ENCODE measurements around the gene ALDH1B1. TPM values are rescaled to one million over a fixed set of nuclear protein-coding genes. Genes with fewer than 3 reads are reported as not detected.

The ALDH1B1 gene
- total and polyA plus RNA-seq, 10 of the 15 experiments (the other 5 are each of a cell fraction or from before 2014, with no cell fraction given) = 8.6 to 38.5 (median 30.9) TPM

DNA sequence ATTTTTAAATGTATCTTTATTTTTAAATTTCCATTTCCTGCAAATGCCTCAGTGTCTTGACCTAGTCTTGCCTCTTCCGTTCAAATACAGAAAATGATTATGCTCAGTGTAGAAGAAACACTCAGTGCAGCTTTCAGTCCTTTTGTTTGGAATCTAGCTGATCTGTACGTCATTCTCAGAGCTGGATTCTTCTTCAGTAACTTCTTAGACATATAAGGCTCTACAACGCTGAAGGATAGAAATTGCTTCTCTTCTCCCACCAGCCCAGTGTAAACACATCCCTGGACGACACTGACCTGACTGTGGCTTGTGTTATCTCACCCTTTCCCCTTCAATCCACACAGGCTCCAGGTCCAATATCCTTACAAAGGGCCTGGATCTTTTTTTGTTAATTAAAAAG is 3.2 kb upstream of the ALDH1B1 start (continued):
- TF ChIP-seq, protein P1, sequence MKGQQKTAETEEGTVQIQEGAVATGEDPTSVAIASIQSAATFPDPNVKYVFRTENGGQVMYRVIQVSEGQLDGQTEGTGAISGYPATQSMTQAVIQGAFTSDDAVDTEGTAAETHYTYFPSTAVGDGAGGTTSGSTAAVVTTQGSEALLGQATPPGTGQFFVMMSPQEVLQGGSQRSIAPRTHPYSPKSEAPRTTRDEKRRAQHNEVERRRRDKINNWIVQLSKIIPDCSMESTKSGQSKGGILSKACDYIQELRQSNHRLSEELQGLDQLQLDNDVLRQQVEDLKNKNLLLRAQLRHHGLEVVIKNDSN (IDR thresholded peaks at IDR 0.05; ENCODE audit: borderline replicate concordance, extremely low read length, insufficient read depth, low read depth, low read length) = no peak
- no peak for TF ChIP-seq YY1 (IDR thresholded peaks at IDR 0.05; ENCODE audit: low read depth, low read length)

DNA sequence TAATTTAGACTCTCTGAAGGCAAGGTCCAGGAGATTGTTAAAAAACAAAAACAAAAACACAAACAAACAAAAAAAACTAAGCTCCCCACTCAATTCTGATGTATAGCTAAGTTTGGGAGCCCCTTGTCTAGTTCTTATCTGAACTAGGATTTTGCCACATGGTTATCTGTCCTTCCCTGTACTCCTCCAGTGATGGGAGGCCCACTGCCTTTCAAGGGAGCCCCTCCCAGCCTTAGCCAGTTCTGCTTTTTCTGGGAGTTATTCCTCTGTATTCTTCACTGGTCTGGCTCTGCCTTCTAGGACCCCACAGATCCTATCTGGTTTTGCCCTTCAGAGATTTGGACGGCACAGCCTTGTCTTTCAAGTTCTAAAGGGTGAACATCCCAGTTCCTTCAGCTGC is 2.1 kb upstream of the ALDH1B1 start:
- intact Hi-C loops (cut with micrococcal nuclease; ENCODE audit: unreplicated experiment) = no loop called here
- POLR2A ChIA-PET = no interaction called here

More for the DNA sequence above, 2.1 kb upstream of the ALDH1B1 start:
- Histone ChIP-seq H3K27me3 (replicated peaks in 1 of 2; ENCODE audit: control insufficient read depth in 2 of 2, insufficient read depth in 2 of 2, low read length in 1 of 2) (no peaks in the 10 kb centered on the region), H4K20me1 (ENCODE audit: control insufficient read depth, insufficient read depth) (no peaks in the 10 kb centered on the region), H3K4me2 (ENCODE audit: control insufficient read depth, insufficient read depth) (no peak overlapping the region), H3K79me2 (ENCODE audit: control insufficient read depth, insufficient read depth, low read length) (peaks cover 10% of the 10 kb centered on the region), H3K9me3 (replicated peaks; ENCODE audit: control insufficient read depth, insufficient read depth, low read length) (no peaks in the 10 kb centered on the region; the same call in 2 of the 3 replicates), H2AFZ (ENCODE audit: control insufficient read depth, low read depth, low read length) (no peak overlapping the region), H3K36me3 (ENCODE audit: control insufficient read depth in 2 of 2, insufficient read depth in 2 of 2, low read length in 1 of 2) (no peaks in the 10 kb centered on the region), H3K4me1 (ENCODE audit: control insufficient read depth, insufficient read depth, low read length) (peaks cover 3% of the 10 kb centered on the region; the same call in 1 of the 2 replicates), H3K9ac (ENCODE audit: control insufficient read depth, insufficient read depth, low read length) (no peak overlapping the region), H3K27ac (ENCODE audit: control insufficient read depth, insufficient read depth) (no peak overlapping the region), H3K4me3 (no peak overlapping the region)
- no TSS peak for BruUV-seq (replicated peaks)
- TF ChIP-seq NKRF (conservative IDR thresholded peaks at IDR 0.05) (no peak), ZNF24 (IDR thresholded peaks at IDR 0.05) (no peak), YY1 (IDR thresholded peaks at IDR 0.05; ENCODE audit: low read depth, low read length) (no peak), MTA3 (IDR thresholded peaks at IDR 0.05; ENCODE audit: borderline replicate concordance, low read length) (no peak), PKNOX1 (IDR thresholded peaks at IDR 0.05) (no peak), MEF2B (IDR thresholded peaks at IDR 0.05; ENCODE audit: partially characterized antibody, poor library complexity, severe bottlenecking) (no peak)
- ATAC-seq (no peak), FAIRE-seq (no peak), DNase-seq (ENCODE audit: low read depth, low spot score) (no peak)
- 0% methylated on average over 1 of the region's 1 CpG for WGBS (ENCODE audit: insufficient coverage, insufficient replicate concordance, low lambda C conversion rate, missing lambda C conversion rate)
- in situ Hi-C loops (cut with MboI) = no loop called here
- ChIA-PET RAD21 (ENCODE audit: unreplicated experiment) (interaction anchor here (1.0 kb wide), 2 partner anchors 18 to 301 kb away, joined by 3 to 4 read pairs; no protein-coding TSS in a partner anchor), CTCF (interaction anchor here (1.2 to 2.6 kb wide), 3 partner anchors 9 to 20 kb away, joined by 3 to 14 read pairs (median 5); no protein-coding TSS in a partner anchor), SMC1A (ENCODE audit: uncharacterized antibody, unreplicated experiment) (interaction anchor here (0.8 to 1.4 kb wide), 4 partner anchors 18 to 302 kb away, joined by 3 read pairs; no protein-coding TSS in a partner anchor)
